ENCODE results near the gene ANKLE2. TPM values are rescaled to one million over a fixed set of nuclear protein-coding genes. Genes with fewer than 3 reads are reported as not detected.

Gene ANKLE2
- total and polyA plus RNA-seq, 2 of the 13 experiments (the other 11 are each of a cell fraction or from before 2014, with no cell fraction given) = 35.3 to 37.1 TPM

DNA sequence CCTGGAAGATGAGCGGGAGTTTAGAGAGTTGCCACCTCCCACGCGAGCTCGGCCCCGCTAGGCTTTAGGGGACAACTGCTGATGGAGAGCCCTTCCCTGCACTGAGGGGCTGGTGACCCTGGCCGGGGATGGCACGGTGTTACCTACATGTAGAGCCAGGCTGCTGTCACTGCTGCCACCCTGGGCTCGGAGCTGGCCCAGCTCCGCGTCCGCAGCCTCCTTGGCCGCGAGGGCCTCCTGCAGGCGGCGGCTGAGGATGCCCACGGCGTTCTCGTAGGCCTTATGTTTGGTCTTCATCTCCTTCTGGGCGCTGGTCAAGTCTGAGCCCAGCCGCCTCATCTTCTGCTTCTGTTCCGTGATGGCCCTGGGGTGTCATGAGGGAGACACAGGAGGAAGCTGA is 24.6 kb upstream of the ANKLE2 start:
- H3K9me3 ChIP-seq (ENCODE audit: low read length) = no peaks in the 10 kb centered on the region
- H3K27me3 ChIP-seq (ENCODE audit: control insufficient read depth in 1 of 2, insufficient read depth in 2 of 2, low read length in 2 of 2) = no peaks in the 10 kb centered on the region; a peak in 1 of 5 replicates
- H4K20me1 ChIP-seq (ENCODE audit: insufficient read depth, low read length) = no peaks in the 10 kb centered on the region
- H3K4me2 ChIP-seq (ENCODE audit: low read depth, low read length) = no peak overlapping the region
- H3K9ac ChIP-seq (ENCODE audit: insufficient read depth, low read depth, low read length) = no peak overlapping the region
- POLR2A ChIA-PET = no interaction called here
- H3K27ac ChIP-seq (ENCODE audit: extremely low read length, insufficient read depth, low read length) = no peak overlapping the region
- WGBS (ENCODE audit: low lambda C conversion rate) = 94% methylated on average over 12 of the region's 21 CpGs
- H2AFZ ChIP-seq (ENCODE audit: low read length) = no peak overlapping the region
- intact Hi-C loops (cut with micrococcal nuclease; ENCODE audit: unreplicated experiment) = no loop called here
- no peak for DNase-seq (ENCODE audit: low spot score)
- FAIRE-seq = no peak
- in situ Hi-C loops (cut with HindIII; ENCODE audit: extremely low pct_ligation_motif_present, low pct_unique_long_range_greater_than_20kb) = no loop called here
- no peak for ATAC-seq
- no TSS peak for BruUV-seq (replicated peaks)
- H3K36me3 ChIP-seq (replicated peaks in 1 of 2; ENCODE audit: control insufficient read depth in 1 of 2, insufficient read depth in 2 of 2, low read length in 2 of 2) = peaks cover 36 to 72% of the 10 kb centered on the region in 2 experiments
- CTCF ChIA-PET (ENCODE audit: low intra/inter-chr PET ratio, low total read pairs) = no interaction called here
- H3K79me2 ChIP-seq (ENCODE audit: insufficient read depth, low read length) = no peaks in the 10 kb centered on the region
- H3K4me1 ChIP-seq (ENCODE audit: insufficient read depth, low read length) = no peaks in the 10 kb centered on the region
- no peak overlapping the region for H3K4me3 ChIP-seq (replicated peaks in 1 of 3; ENCODE audit: insufficient read depth in 1 of 3, low read depth in 2 of 3, low read length in 3 of 3)
- TF ChIP-seq ATRX (CRISPR knock-in tag; IDR thresholded peaks at IDR 0.05; ENCODE audit: borderline replicate concordance) = no peak
- TF ChIP-seq, protein P1, sequence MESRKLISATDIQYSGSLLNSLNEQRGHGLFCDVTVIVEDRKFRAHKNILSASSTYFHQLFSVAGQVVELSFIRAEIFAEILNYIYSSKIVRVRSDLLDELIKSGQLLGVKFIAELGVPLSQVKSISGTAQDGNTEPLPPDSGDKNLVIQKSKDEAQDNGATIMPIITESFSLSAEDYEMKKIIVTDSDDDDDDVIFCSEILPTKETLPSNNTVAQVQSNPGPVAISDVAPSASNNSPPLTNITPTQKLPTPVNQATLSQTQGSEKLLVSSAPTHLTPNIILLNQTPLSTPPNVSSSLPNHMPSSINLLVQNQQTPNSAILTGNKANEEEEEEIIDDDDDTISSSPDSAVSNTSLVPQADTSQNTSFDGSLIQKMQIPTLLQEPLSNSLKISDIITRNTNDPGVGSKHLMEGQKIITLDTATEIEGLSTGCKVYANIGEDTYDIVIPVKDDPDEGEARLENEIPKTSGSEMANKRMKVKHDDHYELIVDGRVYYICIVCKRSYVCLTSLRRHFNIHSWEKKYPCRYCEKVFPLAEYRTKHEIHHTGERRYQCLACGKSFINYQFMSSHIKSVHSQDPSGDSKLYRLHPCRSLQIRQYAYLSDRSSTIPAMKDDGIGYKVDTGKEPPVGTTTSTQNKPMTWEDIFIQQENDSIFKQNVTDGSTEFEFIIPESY (CRISPR knock-in tag; IDR thresholded peaks at IDR 0.05) = peak; percentile 37; the same call in 1 of the 2 replicates
- TF ChIP-seq AGO2 (optimal IDR thresholded peaks at IDR 0.05; ENCODE audit: low read depth, low read length) = peak; percentile 50

- H2AFZ ChIP-seq (ENCODE audit: low read length) = no peak overlapping the region
- H3K4me1 ChIP-seq (ENCODE audit: insufficient read depth, low read length) = no peaks in the 10 kb centered on the region
- no peak overlapping the region for H3K4me3 ChIP-seq (replicated peaks in 1 of 3; ENCODE audit: insufficient read depth in 1 of 3, low read depth in 2 of 3, low read length in 3 of 3)
- DNase-seq (ENCODE audit: low spot score) (no peak), ATAC-seq (no peak), FAIRE-seq (no peak)
- no peaks in the 10 kb centered on the region for H3K9me3 ChIP-seq (ENCODE audit: low read length)
- H3K27ac ChIP-seq (ENCODE audit: extremely low read length, insufficient read depth, low read length) = no peak overlapping the region
- no peaks in the 10 kb centered on the region; a peak in 1 of 5 replicates for H3K27me3 ChIP-seq (ENCODE audit: control insufficient read depth in 1 of 2, insufficient read depth in 2 of 2, low read length in 2 of 2)
- no peaks in the 10 kb centered on the region for H4K20me1 ChIP-seq (ENCODE audit: insufficient read depth, low read length)
- H3K36me3 ChIP-seq (replicated peaks in 1 of 2; ENCODE audit: control insufficient read depth in 1 of 2, insufficient read depth in 2 of 2, low read length in 2 of 2) = peaks cover 44 to 79% of the 10 kb centered on the region in 2 experiments
- CTCF ChIA-PET (ENCODE audit: low intra/inter-chr PET ratio, low total read pairs) = no interaction called here
- H3K4me2 ChIP-seq (ENCODE audit: low read depth, low read length) = no peak overlapping the region
- H3K79me2 ChIP-seq (ENCODE audit: insufficient read depth, low read length) = no peaks in the 10 kb centered on the region
- BruUV-seq (replicated peaks) = no TSS peak
- POLR2A ChIA-PET = no interaction called here
- 91% methylated on average over 9 of the region's 9 CpGs for WGBS (ENCODE audit: low lambda C conversion rate)
- in situ Hi-C loops (cut with HindIII; ENCODE audit: extremely low pct_ligation_motif_present, low pct_unique_long_range_greater_than_20kb) (no loop called here), intact Hi-C loops (cut with micrococcal nuclease; ENCODE audit: unreplicated experiment) (no loop called here)
- no peak overlapping the region for H3K9ac ChIP-seq (ENCODE audit: insufficient read depth, low read depth, low read length)
- TF ChIP-seq ZNF180 (CRISPR knock-in tag; IDR thresholded peaks at IDR 0.05; ENCODE audit: borderline replicate concordance, low read depth) = no peak
- no peak for TF ChIP-seq ZNF101 (CRISPR knock-in tag; IDR thresholded peaks at IDR 0.05; ENCODE audit: borderline replicate concordance, low read depth)
- TF ChIP-seq MEIS1 (CRISPR knock-in tag; IDR thresholded peaks at IDR 0.05; ENCODE audit: borderline replicate concordance) = no peak
- TF ChIP-seq FOXO1 (CRISPR knock-in tag; IDR thresholded peaks at IDR 0.05) = no peak
- TF ChIP-seq MNT (IDR thresholded peaks at IDR 0.05) = peak; percentile 91
- no peak for TF ChIP-seq RXRB (CRISPR knock-in tag; IDR thresholded peaks at IDR 0.05; ENCODE audit: borderline replicate concordance)
- no peak for TF ChIP-seq HNRNPLL (IDR thresholded peaks at IDR 0.05; ENCODE audit: low read depth, low read length, poor library complexity, severe bottlenecking)
- no peak for TF ChIP-seq PAF1 (CRISPR knock-in tag; IDR thresholded peaks at IDR 0.05)
- no peak for TF ChIP-seq ZFYVE20 (CRISPR knock-in tag; IDR thresholded peaks at IDR 0.05; ENCODE audit: borderline replicate concordance, low read depth)
- TF ChIP-seq TARDBP (CRISPR knock-in tag; IDR thresholded peaks at IDR 0.05) = 0 out of 2 replicates have a peak, but pooled peaks have one; percentile 38
- TF ChIP-seq ZNF644 (CRISPR knock-in tag; IDR thresholded peaks at IDR 0.05; ENCODE audit: low read depth) = no peak
- TF ChIP-seq PLSCR1 (CRISPR knock-in tag; IDR thresholded peaks at IDR 0.05; ENCODE audit: borderline replicate concordance) = no peak
- TF ChIP-seq HDAC2 (CRISPR knock-in tag; IDR thresholded peaks at IDR 0.05) = no peak
These were observed 22.9 kb upstream of the ANKLE2 start for GRCh38 chr12:132784580-132784979.
